SK-N-MC (cell line): ENCODE measurements around the gene APOBEC3H.
"Not testable (repeated sequence)": the region's sequence is repeated elsewhere in the genome, so short reads cannot be mapped to it uniquely, and the experiment has no call there.

Experiments
- DNase-seq: peaks from one replicate; pipeline ENCODE4 v3.0.0-alpha.2; 2011; ENCODE audit warnings: low read depth, low spot score
- H3K27ac ChIP-seq: fragments of 200-600 bp; sonication (generic); 2 replicates; pipeline ENCODE4 v1.5.1; 2016; ENCODE audit warnings: mixed run types
- H3K36me3 ChIP-seq: fragments of 200-600 bp; sonication (generic); 2 replicates; pipeline ENCODE4 v1.6.1; 2017; ENCODE audit warnings: antibody characterized with exemption, low read length, mixed read lengths; ENCODE audit not compliant: insufficient read depth
- H3K4me3 ChIP-seq: fragments of 200-600 bp; sonication (generic); 2 replicates; pipeline ENCODE4 v1.5.1; 2016
- H3K9ac ChIP-seq: fragments of 200-600 bp; sonication (generic); 2 replicates; pipeline ENCODE4 v1.8.0; 2017; ENCODE audit warnings: mixed run types, mixed read lengths; ENCODE audit not compliant: insufficient read length
- H3K9me3 ChIP-seq: fragments of 200-600 bp; sonication (generic); 2 replicates; pipeline ENCODE4 v1.6.1; 2017; ENCODE audit warnings: low read depth, mild to moderate bottlenecking, antibody characterized with exemption, low read length, moderate library complexity, mixed read lengths
- EZH2 ChIP-seq: fragments of 200-600 bp; sonication (generic); IDR thresholded peaks from one replicate; pipeline ENCODE4 v1.6.1; 2017; ENCODE audit warnings: antibody characterized with exemption
- FOXP2 ChIP-seq: optimal IDR thresholded peaks from 2 replicates; pipeline ENCODE3; 2011; ENCODE audit warnings: mild to moderate bottlenecking, moderate library complexity; ENCODE audit not compliant: insufficient read depth; ENCODE audit errors: extremely low read length, control extremely low read depth
- POLR2AphosphoS5 ChIP-seq: IDR thresholded peaks from 2 replicates; pipeline ENCODE4 v1.6.1; 2012; ENCODE audit warnings: mild to moderate bottlenecking, low read depth, low read length, borderline replicate concordance

The APOBEC3H gene

DNA sequence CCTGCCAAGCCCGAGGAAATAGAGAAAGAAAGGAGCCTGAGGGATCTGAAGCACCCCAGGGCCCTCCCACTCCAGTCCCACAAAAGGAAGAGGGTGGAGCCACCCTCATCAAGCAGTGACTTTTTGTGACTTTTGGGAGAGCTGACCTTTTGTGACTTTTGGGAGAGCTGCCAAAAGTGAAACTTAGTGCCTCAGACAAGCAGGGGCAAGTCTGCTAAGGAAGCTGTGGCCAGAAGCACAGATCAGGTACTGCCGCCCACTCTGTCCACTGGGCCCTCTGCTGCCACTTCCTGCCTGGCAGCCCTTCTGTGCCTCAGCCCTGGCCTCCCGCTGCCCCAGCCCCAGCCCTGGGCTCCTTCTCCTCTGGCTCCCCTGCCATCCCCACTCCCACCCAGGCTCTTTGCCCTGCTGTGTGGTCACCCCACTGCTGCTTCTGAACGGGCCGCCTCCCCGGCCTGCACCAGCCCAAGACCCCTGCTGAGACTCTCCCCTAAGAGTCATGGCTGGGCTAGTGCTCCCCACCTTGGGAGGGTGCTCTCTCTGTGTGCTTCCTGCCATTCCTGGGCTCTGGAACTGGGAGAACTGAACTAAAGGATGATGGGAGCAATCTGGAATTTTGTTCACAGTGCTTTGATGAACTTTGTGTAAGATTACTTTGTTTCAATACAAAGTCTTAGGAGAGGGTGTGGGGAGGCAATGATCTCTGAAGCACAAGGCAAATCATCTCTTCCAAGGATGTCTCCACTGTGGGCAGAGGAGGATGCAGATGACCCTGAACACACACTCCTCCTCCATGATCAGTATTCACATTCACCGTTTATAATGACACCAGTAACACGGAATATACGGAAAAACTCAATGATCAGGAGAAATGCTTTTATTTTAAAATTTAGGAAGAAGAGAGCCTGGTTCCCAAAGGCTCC lies at the start of gene APOBEC3H:
APOBEC3H (plus strand) TSS at position 147 of the 923 bp plus-strand sequence. CDS start 3,035 bp downstream, outside the sequence.
- H3K9ac ChIP-seq, result no peak within 1 kb of the TSS
- no peak for DNase-seq

DNA sequence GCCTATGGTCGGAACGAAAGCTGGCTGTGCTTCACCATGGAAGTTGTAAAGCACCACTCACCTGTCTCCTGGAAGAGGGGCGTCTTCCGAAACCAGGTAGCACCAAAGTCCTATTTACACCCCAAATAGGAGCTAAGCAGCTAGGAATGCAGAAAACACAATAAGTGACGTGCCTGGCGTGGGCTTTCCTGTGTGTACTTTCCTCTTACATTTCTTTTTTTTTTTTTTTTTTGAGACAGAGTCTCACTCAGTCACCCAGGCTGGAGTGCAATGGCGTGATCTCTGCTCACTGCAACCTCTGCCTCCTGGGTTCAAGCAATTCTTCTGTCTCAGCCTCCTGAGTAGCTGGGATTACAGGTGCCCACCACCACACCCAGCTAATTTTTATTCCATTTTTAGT lies 47.6 kb upstream of the APOBEC3H start:
- not testable (repeated sequence) for DNase-seq

More for the DNA sequence above, at the start of gene APOBEC3H:
- H3K36me3 ChIP-seq, result no peaks in the 10 kb centered on the region
- no peaks in the 10 kb centered on the region for H3K9me3 ChIP-seq
- no peak within 1 kb of the TSS for H3K27ac ChIP-seq
- TF ChIP-seq FOXP2 (no peak), POLR2AphosphoS5 (no peak), EZH2 (no peak)
- H3K4me3 ChIP-seq, result no peak within 1 kb of the TSS

DNA sequence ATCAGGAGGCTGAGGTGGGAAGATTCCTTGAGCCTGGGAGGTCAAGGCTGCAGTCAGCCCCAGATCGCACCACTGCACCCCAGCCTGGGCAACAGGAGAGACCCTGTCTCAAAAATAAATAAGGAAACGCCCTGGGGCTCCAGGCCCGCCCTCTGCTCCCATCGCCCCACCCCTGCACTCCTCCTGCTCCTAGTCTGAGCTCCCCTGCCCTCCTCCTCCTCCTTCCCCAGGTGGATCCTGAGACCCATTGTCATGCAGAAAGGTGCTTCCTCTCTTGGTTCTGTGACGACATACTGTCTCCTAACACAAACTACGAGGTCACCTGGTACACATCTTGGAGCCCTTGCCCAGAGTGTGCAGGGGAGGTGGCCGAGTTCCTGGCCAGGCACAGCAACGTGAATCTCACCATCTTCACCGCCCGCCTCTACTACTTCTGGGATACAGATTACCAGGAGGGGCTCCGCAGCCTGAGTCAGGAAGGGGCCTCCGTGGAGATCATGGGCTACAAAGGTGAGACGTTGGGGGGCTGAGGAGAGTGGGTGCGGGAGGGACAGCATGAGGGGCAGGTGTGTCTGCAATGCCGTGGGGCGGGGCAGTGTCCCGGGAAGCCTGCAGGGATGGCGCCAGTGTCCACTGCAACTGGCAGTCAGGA lies 45.1 kb upstream of the APOBEC3H start:
- not testable (repeated sequence) for DNase-seq, H3K27ac ChIP-seq

More for the DNA sequence above, 47.6 kb upstream of the APOBEC3H start:
- H3K36me3 ChIP-seq, H3K4me3 ChIP-seq, H3K9me3 ChIP-seq, H3K9ac ChIP-seq, H3K27ac ChIP-seq: not testable (repeated sequence)

DNA sequence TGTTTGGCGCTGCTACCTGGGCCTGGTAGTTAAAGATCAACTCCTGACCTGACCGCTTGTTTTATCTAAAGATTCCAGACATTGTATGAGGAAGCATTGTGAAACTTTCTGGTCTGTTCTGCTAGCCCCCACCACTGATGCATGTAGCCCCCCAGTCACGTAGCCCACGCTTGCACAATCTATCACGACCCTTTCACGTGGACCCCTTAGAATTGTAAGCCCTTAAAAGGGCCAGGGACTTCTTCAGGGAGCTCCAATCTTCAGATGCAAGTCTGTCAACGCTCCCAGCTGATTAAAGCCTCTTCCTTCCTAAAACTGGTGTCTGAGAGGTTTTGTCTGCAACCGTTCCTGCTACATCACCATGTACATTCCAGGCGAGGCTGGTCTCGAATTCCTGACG lies 41.4 kb upstream of the APOBEC3H start:
- H3K4me3 ChIP-seq, result no peak overlapping the region
- no peak for DNase-seq
- H3K9ac ChIP-seq, result no peak overlapping the region
- H3K27ac ChIP-seq, result no peak overlapping the region
- H3K36me3 ChIP-seq, result no peaks in the 10 kb centered on the region
- no peaks in the 10 kb centered on the region for H3K9me3 ChIP-seq
- TF ChIP-seq POLR2AphosphoS5 (no peak), FOXP2 (no peak), EZH2 (no peak)

More for the DNA sequence above, 45.1 kb upstream of the APOBEC3H start:
- H3K4me3 ChIP-seq, H3K9ac ChIP-seq, H3K36me3 ChIP-seq, H3K9me3 ChIP-seq: not testable (repeated sequence)

DNA sequence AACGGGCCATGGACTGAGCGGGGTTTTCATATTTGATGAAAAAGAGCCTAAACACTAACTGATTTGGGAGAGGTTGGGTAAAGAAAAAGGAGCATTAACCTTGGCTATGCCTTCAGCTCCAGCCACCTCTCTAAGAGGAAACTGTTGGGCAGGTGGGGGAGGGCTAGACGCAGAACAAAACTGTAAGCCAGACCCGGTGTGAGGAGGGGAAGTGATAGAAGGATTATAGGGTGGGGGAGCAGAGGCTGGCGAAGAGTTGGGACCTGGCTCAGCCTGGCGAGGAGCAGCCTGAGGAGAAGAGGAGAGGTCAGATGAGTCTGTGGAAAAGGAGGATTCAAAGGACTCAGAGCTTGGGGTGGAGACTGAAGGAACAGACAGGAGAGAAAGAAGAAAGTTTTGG lies 35.8 kb upstream of the APOBEC3H start:
- not testable (repeated sequence) for H3K36me3 ChIP-seq, H3K9me3 ChIP-seq, H3K9ac ChIP-seq, H3K27ac ChIP-seq, H3K4me3 ChIP-seq, DNase-seq

DNA sequence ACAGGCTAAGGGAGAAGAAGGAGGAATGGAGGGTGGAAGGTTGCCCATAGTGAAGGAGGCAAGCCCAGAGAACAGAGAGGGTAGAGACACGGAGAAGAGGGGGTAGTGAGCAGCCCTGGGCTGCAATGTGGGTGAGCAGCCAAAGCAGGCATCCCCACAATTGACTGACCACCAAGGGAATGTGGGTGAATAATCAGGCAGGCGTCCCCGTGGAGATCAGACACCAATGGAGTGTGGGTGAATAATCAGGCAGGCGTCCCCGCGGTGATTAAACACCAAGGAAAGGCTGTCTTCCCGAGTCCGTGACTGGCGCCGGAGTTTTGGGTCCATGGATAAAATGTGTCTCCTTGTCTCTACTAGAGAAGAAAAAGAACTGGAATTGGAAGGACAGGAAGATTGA lies 35.1 kb upstream of the APOBEC3H start:
- not testable (repeated sequence) for H3K27ac ChIP-seq, H3K9ac ChIP-seq, H3K36me3 ChIP-seq, H3K9me3 ChIP-seq, DNase-seq, H3K4me3 ChIP-seq

DNA sequence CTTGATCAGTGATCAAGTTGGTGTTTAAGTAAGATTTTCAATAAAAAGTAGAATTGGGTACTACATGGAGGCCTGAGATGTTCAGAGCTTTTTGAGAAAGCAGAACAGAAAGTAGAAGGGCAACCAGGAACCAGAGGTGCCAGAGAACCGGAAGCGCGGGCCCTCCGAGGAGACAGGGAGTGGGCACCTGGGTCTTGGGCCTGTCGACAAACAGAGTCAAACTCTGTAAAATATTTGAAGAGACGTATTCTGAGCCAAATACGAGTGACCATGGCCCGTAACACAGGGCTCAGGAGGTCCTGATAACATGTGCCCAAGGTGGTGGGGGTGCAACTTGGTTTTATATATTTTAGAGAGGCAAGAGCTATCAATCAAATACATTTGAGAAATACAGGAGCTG lies 33.1 kb upstream of the APOBEC3H start:
- DNase-seq, H3K9ac ChIP-seq, H3K9me3 ChIP-seq, H3K27ac ChIP-seq, H3K4me3 ChIP-seq, H3K36me3 ChIP-seq: not testable (repeated sequence)

DNA sequence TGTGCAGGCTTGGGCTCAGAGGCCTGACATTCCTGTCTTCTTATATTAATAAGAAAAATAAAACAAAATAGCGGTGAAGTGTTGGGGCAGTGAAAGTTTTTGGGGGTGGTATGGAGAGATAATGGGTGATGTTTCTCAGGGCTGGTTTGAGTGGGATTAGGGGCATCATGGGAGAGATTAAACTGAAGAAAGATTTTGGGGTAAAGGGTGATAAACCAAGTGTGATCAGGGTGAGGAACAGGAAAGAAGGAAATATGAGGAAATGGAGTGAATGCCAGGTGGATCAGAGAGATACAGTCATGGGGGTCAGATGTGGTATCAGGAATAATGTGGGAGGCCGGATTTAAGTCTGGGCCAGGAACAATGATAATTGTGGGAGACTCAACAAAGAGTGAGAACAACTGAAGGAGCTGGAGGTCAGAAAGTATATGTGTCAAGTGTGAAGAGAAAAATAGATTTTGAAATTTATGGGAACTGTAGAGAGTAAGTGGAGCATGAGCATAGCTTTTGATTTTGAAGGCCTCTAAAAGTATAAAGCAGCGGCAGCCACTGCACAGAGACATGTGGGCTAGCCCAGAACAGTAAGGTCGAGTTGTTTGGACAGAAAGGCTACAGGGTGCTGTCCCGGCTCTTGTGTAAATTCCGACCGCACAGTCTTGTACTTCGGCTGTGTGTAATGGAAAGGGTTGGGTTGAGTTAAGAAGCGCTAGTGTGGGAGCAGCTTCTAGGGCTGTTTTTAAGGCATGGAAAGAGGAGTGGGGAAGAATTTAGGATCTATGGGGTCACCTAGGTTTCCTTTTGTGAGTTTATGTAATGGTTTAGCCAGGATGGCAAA lies 30.4 kb upstream of the APOBEC3H start:
- not testable (repeated sequence) for H3K9me3 ChIP-seq, H3K36me3 ChIP-seq, H3K9ac ChIP-seq, H3K27ac ChIP-seq, H3K4me3 ChIP-seq, DNase-seq

DNA sequence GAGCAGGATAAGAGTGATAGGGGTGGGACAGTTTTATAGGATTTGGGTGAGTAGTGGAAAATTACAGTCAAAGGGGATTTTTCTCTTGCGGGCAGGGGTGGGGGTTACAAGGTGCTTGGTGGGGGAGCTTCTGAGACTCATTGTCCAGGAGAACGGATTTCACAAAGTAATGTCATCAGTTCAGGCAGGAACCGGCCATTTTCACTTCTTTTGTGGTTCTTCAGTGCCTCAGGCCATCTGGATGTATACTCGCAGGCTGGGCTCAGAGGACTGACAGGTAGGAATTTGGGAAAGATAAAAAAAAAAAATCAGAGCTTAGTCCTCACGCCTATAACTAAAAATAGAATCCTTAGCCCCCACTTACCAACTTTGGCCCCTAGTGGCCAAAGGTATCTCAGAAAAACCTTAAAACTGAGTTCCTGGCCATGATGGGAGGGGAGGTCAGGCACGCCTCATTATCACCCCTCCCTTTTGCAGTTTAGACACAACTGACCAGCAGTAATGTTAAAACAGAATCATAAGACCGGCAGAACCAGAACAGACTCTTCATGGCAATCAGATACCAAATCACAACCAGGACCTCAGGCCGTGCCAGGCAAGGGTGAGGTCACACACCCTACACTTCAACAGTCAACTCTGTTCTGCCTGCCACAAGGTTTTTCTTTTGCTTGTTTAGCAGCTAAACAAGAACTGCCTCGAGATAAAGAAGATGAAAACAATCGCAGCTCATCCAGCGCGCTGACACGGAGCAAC lies 28.8 kb upstream of the APOBEC3H start:
- TF ChIP-seq EZH2 (no peak), POLR2AphosphoS5 (no peak)
- DNase-seq, result no peak
- Histone ChIP-seq H3K9me3 (no peaks in the 10 kb centered on the region), H3K36me3 (no peaks in the 10 kb centered on the region), H3K27ac (no peak overlapping the region), H3K9ac (no peak overlapping the region), H3K4me3 (no peak overlapping the region)
